GM12864 (cell line): ENCODE data around the gene DGKH.

Experiments used
- DNase-seq: peaks from one replicate; pipeline ENCODE4 v3.0.0-alpha.2; 2011; ENCODE audit warnings: low read depth
- H3K4me3 ChIP-seq: 2 replicates; pipeline ENCODE4 v1.5.1; 2011; ENCODE audit warnings: mild to moderate bottlenecking, low read depth, low read length, control low read depth
- TF ChIP-seq, protein P1 (sequence below): IDR thresholded peaks from 2 replicates; pipeline ENCODE4 v1.5.1; 2011; ENCODE audit warnings: low read depth, mild to moderate bottlenecking, moderate library complexity, low read length, control low read depth, inconsistent platforms; ENCODE audit errors: missing control alignments

The DGKH gene, protein sequence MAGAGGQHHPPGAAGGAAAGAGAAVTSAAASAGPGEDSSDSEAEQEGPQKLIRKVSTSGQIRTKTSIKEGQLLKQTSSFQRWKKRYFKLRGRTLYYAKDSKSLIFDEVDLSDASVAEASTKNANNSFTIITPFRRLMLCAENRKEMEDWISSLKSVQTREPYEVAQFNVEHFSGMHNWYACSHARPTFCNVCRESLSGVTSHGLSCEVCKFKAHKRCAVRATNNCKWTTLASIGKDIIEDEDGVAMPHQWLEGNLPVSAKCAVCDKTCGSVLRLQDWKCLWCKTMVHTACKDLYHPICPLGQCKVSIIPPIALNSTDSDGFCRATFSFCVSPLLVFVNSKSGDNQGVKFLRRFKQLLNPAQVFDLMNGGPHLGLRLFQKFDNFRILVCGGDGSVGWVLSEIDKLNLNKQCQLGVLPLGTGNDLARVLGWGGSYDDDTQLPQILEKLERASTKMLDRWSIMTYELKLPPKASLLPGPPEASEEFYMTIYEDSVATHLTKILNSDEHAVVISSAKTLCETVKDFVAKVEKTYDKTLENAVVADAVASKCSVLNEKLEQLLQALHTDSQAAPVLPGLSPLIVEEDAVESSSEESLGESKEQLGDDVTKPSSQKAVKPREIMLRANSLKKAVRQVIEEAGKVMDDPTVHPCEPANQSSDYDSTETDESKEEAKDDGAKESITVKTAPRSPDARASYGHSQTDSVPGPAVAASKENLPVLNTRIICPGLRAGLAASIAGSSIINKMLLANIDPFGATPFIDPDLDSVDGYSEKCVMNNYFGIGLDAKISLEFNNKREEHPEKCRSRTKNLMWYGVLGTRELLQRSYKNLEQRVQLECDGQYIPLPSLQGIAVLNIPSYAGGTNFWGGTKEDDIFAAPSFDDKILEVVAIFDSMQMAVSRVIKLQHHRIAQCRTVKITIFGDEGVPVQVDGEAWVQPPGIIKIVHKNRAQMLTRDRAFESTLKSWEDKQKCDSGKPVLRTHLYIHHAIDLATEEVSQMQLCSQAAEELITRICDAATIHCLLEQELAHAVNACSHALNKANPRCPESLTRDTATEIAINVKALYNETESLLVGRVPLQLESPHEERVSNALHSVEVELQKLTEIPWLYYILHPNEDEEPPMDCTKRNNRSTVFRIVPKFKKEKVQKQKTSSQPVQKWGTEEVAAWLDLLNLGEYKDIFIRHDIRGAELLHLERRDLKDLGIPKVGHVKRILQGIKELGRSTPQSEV

DNA sequence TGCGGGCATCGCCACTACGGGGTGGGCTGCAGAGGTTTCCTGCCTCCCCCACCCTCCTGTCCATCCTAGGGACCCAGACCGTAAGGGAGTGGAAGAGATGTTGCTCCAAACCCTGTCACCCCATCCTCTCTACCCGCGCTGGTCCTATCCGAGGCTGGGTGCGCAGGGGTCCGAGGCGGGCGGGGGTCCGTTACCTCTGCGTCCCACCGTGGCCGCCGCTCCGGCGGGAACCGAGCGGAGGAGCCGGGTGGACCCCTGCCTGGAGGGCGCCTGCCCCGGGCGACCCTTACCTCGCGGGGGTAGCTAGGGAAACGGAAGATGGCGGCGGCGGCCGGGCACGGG, at the start of gene DGKH:
DGKH (plus strand) TSS at position 307 of the 342 bp plus-strand sequence. CDS start 126 bp downstream, outside the sequence.
- no peak for DNase-seq
- TF ChIP-seq, protein P1, sequence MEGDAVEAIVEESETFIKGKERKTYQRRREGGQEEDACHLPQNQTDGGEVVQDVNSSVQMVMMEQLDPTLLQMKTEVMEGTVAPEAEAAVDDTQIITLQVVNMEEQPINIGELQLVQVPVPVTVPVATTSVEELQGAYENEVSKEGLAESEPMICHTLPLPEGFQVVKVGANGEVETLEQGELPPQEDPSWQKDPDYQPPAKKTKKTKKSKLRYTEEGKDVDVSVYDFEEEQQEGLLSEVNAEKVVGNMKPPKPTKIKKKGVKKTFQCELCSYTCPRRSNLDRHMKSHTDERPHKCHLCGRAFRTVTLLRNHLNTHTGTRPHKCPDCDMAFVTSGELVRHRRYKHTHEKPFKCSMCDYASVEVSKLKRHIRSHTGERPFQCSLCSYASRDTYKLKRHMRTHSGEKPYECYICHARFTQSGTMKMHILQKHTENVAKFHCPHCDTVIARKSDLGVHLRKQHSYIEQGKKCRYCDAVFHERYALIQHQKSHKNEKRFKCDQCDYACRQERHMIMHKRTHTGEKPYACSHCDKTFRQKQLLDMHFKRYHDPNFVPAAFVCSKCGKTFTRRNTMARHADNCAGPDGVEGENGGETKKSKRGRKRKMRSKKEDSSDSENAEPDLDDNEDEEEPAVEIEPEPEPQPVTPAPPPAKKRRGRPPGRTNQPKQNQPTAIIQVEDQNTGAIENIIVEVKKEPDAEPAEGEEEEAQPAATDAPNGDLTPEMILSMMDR, result no peak

DNA sequence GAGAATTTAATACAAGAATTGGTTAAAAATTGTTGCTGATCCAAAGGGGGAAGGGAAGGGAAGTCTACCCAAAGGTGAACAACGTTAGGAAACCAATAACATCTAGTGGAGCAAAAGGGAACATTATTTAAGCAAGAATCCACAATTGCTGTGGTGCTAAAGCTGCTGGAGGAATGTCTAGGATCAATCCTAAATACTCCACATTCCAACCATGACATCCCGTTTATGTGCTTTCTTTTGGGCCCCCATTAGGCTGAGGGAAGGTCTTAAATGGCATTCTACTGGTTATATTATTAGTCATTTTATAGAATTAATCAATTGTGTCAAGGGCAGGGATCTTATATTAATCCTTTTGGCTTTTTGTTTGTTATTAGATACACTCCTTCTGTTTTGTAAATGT, 47.6 kb upstream of the DGKH start:
- no peak overlapping the region for H3K4me3 ChIP-seq
- TF ChIP-seq, protein P1, result no peak
- no peak for DNase-seq

More for the DNA sequence above, at the start of gene DGKH:
- H3K4me3 ChIP-seq, result peak within 1 kb of the TSS; percentile 79

DNA sequence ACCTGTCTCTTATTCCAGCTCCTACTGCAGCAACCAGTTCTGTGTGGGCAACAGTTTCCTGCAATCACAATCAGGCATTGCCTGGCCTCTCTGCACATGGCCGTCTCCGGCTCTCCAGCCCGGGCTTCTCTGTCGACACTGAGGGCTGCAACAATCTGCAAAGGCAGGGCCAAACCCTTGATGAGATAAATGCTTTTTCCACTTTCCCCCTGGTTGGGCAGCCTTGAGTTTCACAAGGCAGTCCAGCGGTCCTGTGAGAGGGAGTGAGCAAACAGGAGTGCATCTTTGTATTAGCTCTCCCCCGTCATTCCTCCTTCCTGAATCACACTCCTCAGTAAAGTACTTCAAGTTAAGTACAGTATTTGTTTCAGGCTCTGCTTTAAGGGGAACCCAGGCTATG, 46.9 kb upstream of the DGKH start:
- TF ChIP-seq, protein P1, result no peak
- no peak for DNase-seq
- H3K4me3 ChIP-seq, result no peak overlapping the region

DNA sequence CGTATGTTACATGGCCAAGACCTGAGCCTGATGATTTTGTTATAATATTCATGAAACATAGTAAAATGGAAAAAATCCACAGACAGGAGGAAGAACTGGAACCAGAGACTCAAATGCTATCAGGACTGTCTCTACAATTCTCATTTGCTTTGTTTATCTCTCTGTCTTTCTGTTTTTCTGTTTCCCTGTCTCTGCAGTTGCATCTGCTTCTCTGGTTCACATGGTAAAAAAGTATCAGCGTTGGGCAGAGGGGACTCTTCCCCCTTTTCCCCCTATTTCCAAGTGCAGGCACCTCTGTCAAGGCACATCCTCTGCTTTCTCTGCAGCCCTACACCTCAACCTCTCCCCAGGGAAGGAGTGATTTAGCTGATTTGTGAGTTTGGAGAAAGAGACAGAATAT, 46.4 kb upstream of the DGKH start:
- no peak for DNase-seq
- no peak overlapping the region for H3K4me3 ChIP-seq
- TF ChIP-seq, protein P1, result no peak

DNA sequence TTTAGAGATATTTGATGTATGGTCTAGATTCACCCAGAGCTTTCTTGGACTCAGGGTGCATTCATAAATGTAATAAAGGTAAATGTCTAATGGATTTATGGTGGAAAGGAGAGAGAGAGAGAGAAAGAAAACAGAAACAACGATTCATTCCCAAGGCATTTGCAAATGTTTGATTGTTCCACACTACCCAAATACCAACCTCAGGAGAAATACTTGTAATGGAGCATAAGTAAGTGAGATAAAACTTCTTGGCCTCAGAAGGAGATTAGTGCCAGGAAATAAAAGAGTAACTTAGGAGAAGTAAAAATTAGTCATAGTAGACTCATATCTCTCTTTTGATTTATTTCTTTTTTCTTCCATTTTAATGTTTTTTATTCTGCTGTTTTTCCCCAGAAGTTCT, 40.6 kb upstream of the DGKH start:
- DNase-seq, result no peak
- TF ChIP-seq, protein P1, result no peak
- no peak overlapping the region for H3K4me3 ChIP-seq

DNA sequence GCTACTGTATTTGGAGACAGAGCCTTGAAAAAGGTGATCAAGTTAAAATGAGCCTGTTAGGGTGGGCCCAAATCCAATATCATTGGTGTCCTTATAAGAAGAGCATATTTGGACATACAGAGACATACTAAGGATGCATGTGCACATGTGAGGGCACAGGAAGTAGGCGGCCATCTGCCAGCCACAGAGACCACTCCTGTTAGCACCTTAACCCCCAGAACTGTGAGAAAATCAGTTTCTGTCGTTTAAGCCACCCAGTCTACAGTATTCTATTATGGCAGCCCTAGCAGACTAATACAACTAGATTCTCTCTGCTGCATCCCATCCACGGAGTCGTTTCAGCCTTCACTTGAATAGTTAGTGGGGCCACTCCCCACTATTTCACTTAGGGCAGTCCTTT, 39.4 kb upstream of the DGKH start:
- H3K4me3 ChIP-seq, result no peak overlapping the region
- no peak for DNase-seq
- TF ChIP-seq, protein P1, result no peak
